Progenitor cell of endocrine pancreas (in vitro differentiated cells): ENCODE data around the gene VSTM2B. TPM values are rescaled to one million over a fixed set of nuclear protein-coding genes. Genes with fewer than 3 reads are reported as not detected.
A peak's percentile ranks its signal among the peaks of the same experiment; 100 is the strongest.

ENCODE experiments used
- DNase-seq: peaks from one replicate; pipeline ENCODE4 v3.0.0; 2021; ENCODE audit warnings: low spot score; ENCODE audit not compliant: unreplicated experiment
- H3K27ac Mint-ChIP-seq: 2 replicates; pipeline ENCODE4 v1.8.0; 2021; ENCODE audit warnings: mild to moderate bottlenecking, moderate library complexity, mixed read lengths
- H3K27me3 Mint-ChIP-seq: 2 replicates; pipeline ENCODE4 v1.8.0; 2021; ENCODE audit warnings: mixed read lengths
- H3K36me3 Mint-ChIP-seq: 2 replicates; pipeline ENCODE4 v1.8.0; 2022; ENCODE audit warnings: mixed read lengths; ENCODE audit not compliant: insufficient read depth
- H3K4me1 Mint-ChIP-seq: 2 replicates; pipeline ENCODE4 v1.8.0; 2021; ENCODE audit warnings: low read depth, mixed read lengths
- H3K4me3 Mint-ChIP-seq: 2 replicates; pipeline ENCODE4 v1.8.0; 2021; ENCODE audit warnings: low read depth, mild to moderate bottlenecking, moderate library complexity, mixed read lengths
- H3K9me3 Mint-ChIP-seq: 2 replicates; pipeline ENCODE4 v1.8.0; 2021; ENCODE audit warnings: low read depth, mixed read lengths
- CTCF ChIP-seq: fragments of 200-600 bp; sonication (generic); IDR thresholded peaks from one replicate; pipeline ENCODE4 v1.5.0; 2021; ENCODE audit warnings: antibody characterized with exemption, mild to moderate bottlenecking; ENCODE audit not compliant: unreplicated experiment
- total RNA-seq: library from RNA; stranded (reverse); gene quantifications from 2 replicates; pipeline ENCODE4 v1.2.1, GENCODE V29; 2021

VSTM2B gene
- total RNA-seq, 1 donor from 2014 or later: not detected

DNA sequence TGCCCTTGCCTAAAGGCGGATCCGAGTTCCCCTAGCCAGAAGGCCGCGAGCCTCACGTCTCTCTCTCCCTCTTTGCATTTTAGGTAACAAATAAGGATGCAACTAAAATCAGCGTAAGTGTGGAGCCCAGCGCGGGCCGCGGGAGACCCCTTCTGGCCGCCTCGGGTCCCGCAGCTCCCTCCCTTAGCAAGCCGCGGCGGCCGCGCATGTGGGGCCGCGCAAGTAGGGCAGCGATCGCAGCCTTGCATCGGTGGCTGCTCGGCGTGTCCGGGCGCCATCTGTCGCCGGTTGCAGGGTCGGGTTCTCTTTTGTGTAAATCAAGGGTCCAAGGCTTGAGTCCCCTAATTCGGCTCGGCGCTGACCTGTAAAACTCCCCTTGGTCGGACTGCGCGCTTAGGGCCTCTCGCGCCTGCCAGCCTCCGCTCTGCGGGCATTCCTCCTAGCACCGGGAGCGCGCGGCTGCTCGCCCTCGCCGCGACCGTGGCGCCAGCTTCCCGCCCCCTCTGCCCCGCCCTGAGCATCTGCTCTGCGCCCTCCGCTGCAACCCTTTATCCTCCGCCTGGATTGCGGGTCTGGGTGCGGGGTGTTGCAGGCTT is 2.7 kb downstream of the VSTM2B start:
- TF ChIP-seq CTCF: peak; percentile 90
- Mint-ChIP-seq H3K27me3 (peaks cover 81% of the 10 kb centered on the region), H3K36me3 (no peaks in the 10 kb centered on the region), H3K27ac (no peak overlapping the region), H3K9me3 (no peaks in the 10 kb centered on the region), H3K4me3 (peak overlapping the region; percentile 60), H3K4me1 (peaks cover 14% of the 10 kb centered on the region)
- peak; percentile 72 for DNase-seq

DNA sequence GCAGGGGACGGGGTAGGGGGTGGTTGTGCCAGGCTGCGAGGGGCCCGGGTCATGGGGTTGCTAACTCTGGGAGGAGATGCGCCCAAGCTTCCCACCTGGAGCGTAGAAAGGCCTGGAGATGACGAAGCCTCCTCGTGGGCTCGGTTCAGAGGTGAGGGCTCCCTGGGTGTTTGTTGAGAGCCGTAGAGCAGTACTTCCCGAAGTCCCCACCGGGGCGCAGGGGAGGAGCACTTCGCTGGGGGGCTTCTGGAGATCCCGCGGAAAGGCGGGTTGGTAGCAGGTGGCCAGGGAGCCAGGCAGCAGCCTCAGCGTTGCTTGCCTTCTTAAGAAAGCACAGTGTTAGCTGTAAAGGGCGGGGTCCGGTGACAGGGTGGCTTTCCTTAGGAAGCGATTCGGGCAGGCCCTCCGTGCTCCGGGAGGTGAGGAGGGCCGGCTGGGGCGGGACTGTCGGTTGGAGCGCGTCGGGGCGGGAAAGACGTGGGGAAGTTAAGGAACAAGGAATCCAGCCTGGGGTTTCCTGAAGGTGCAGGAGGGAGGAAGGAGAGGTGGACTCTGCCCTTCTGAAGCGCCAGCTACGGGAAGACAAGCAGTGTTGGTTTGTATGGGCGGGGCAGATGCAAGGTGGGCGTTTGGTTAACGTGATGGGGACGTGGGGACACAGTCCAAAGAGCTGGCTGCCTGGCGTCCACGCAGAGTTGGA is 3.3 kb downstream of the VSTM2B start:
- Mint-ChIP-seq H3K4me3 (peak overlapping the region; percentile 60), H3K4me1 (peaks cover 14% of the 10 kb centered on the region), H3K27me3 (peaks cover 81% of the 10 kb centered on the region), H3K9me3 (no peaks in the 10 kb centered on the region), H3K36me3 (no peaks in the 10 kb centered on the region), H3K27ac (no peak overlapping the region)
- no peak for DNase-seq
- no peak for TF ChIP-seq CTCF

- TF ChIP-seq CTCF: no peak
- Mint-ChIP-seq H3K9me3 (no peaks in the 10 kb centered on the region), H3K4me1 (peaks cover 14% of the 10 kb centered on the region), H3K4me3 (peak overlapping the region; percentile 47), H3K27ac (no peak overlapping the region), H3K27me3 (peaks cover 77% of the 10 kb centered on the region), H3K36me3 (no peaks in the 10 kb centered on the region)
- no peak for DNase-seq
Observed at GRCh38 chr19:29529646-29530539, 4.1 kb downstream of the VSTM2B start.

DNA sequence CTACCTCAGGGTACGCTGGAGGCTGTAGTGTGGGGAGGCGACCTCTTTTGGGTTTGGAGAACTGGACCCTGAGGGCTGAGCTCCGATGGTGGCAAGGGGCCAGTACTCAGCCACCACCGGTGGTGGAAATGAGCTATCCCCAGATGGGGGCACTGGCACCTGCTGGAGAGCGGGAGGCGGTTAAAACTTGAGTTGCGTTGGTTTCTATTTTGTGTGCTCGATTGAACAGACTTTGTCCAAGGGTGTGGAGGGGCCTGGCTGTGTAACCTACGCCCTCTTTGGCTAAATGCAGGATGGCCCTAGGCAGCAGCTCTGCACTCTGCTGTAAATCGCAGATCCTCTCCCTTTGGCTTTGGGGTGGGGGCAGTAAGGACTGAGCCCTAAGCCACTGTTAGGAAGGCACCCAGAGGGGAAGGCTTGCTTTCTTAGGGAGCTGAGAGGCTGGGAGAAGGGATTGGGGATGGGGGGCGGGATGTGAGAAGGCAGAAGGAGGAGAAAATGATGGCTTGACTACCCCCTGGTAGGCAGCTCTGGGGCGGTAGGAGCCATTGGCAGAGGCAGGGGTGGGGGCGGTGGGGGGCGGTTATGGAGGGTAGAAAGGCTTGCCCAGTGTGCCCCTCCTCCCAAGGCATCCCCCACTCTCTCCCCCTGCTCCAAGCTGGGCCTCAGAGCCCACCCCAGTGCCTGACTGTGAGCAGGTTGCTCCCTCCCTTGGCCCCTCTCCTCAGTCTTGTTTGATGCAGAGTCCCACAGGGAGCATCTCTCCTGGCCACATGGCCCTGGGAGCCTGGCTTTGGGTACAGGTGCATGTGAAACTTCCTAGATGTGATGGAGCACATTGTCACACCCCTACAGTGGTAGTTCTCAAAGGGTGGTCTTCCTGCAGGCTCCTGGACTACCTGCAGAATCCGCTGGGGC is 5.0 kb downstream of the VSTM2B start:
- H3K27ac Mint-ChIP-seq: no peak overlapping the region
- no peaks in the 10 kb centered on the region for H3K9me3 Mint-ChIP-seq
- peak; percentile 4 for TF ChIP-seq CTCF
- H3K27me3 Mint-ChIP-seq: peaks cover 81% of the 10 kb centered on the region
- no peaks in the 10 kb centered on the region for H3K36me3 Mint-ChIP-seq
- no peak for DNase-seq
- H3K4me3 Mint-ChIP-seq: peak overlapping the region; percentile 47
- H3K4me1 Mint-ChIP-seq: peaks cover 14% of the 10 kb centered on the region
